ENCODE results near the gene NF2. TPM values are rescaled to one million over a fixed set of nuclear protein-coding genes. Genes with fewer than 3 reads are reported as not detected.

NF2 gene
- total and polyA plus RNA-seq, 2 experiments from 2014 or later: 14.4 to 54.5 TPM

DNA sequence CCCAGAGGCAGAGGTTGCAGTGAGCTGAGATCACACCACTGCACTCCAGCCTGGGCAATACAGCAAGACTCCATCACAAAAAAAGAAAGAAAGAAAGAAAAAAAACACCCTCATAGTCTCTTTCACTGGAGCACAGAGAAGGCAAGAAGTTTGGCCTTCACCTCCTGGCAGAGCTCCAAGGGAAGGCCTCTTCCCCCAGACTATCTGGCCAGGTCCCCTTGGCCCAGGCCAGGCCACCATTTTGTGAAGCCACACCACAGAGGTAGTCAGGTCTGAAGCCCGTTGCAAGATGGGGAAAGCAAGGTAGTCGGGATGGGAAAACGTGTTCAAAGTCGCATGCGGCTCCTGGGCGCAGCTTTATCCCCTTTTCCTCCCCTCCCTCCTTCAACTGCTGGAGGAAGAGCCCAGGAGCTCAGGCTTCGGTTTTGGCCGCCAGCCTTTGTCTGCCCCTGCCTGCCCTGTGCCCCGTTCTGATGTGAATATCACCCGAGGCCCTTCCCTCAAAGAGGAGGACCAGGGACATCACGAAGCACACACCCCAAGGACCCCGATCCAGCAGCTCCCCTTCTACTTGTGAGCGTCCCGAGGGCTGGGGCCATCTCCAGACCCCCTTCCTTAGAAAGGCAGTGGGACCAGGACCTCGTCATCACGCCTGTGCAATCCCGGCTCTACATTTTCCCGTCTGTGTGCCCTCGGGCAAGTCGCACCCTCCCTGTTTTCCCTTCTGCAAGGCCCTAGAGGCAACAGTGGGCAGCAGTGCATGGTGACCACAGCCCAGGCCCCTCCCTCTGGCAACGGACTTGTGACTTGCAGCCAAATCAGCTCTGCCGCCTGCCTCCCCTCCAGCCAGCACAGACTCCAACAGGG is 134.1 kb downstream of the NF2 start:
- DNase-seq (ENCODE audit: low spot score): no peak
- Histone ChIP-seq H3K4me2 (no peak overlapping the region), H3K27me3 (ENCODE audit: insufficient read depth) (no peaks in the 10 kb centered on the region)

DNA sequence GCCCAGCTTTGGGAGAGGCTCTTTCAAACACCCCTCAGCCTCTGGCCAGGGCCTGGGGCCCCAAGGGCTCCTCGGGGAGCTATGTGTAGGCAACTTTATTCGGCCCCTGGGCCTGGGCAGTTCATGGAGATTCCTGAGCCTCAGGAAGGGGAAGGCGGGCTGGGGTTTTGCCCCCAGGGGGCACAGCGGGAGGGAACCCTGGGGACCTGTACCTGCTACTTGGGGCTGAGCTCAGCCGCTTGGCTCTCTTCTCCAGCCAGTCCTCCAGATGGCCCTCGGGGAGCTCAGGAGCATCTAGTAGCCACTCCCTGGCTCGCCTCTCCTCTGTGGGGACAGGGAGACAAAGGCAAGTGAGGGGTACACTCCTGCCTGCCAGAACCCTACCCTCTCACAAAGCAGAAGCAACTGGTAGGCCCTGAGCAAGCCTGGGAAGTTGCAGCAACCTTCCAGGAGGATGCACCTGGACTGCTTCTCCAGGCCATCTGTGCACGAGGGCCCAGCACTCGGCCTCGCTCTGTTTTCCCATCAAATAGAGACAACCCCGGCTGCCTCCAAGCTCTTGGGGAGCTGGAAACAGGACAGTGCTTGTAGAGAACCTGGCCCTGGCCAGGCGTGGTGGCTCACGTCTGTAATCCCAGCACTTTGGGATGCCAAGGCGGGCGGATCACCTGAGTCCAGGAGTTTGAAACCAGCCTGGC is 134.8 kb downstream of the NF2 start:
- Mint-ChIP-seq H3K9me3 (0 out of 3 replicates have a peak, but pooled peaks cover 2% of the 10 kb centered on the region), H3K36me3 (ENCODE audit: low read depth) (peaks cover 3% of the 10 kb centered on the region; the same call in 1 of the 3 replicates), H3K27me3 (ENCODE audit: insufficient read depth, low read depth, poor library complexity) (peaks cover 7% of the 10 kb centered on the region), H3K4me3 (no peak overlapping the region), H3K4me1 (peaks cover 23% of the 10 kb centered on the region), H3K27ac (no peak overlapping the region)
- no peaks in the 10 kb centered on the region for H3F3A ChIP-seq (replicated peaks; ENCODE audit: low read depth)
- peaks cover 14% of the 10 kb centered on the region for H3K4me1 ChIP-seq (ENCODE audit: insufficient read depth)
- TF ChIP-seq CTCF (conservative IDR thresholded peaks at IDR 0.05; ENCODE audit: low read depth in 2 of 2): no peak
- no peak for TF ChIP-seq CREB1 (CRISPR knock-in tag; IDR thresholded peaks at IDR 0.05; ENCODE audit: low read depth)
- no peak for TF ChIP-seq JUNB (IDR thresholded peaks at IDR 0.05; ENCODE audit: unreplicated experiment)
- TF ChIP-seq POLR2AphosphoS5 (IDR thresholded peaks at IDR 0.05; ENCODE audit: low read depth): no peak
- TF ChIP-seq ZNF331 (CRISPR knock-in tag; IDR thresholded peaks at IDR 0.05; ENCODE audit: low read depth): no peak
- TF ChIP-seq, protein P1, sequence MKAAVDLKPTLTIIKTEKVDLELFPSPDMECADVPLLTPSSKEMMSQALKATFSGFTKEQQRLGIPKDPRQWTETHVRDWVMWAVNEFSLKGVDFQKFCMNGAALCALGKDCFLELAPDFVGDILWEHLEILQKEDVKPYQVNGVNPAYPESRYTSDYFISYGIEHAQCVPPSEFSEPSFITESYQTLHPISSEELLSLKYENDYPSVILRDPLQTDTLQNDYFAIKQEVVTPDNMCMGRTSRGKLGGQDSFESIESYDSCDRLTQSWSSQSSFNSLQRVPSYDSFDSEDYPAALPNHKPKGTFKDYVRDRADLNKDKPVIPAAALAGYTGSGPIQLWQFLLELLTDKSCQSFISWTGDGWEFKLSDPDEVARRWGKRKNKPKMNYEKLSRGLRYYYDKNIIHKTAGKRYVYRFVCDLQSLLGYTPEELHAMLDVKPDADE (IDR thresholded peaks at IDR 0.05): no peak
- TF ChIP-seq ZNF114 (CRISPR knock-in tag; IDR thresholded peaks at IDR 0.05): no peak
- no peak for TF ChIP-seq STAT1 (IDR thresholded peaks at IDR 0.05; ENCODE audit: unreplicated experiment)
- no peak for TF ChIP-seq EZH2phosphoT487 (IDR thresholded peaks at IDR 0.05; ENCODE audit: unreplicated experiment)
- no peaks in the 10 kb centered on the region for H3K9me2 ChIP-seq (ENCODE audit: insufficient read depth)
- H4K20me1 ChIP-seq (replicated peaks; ENCODE audit: insufficient read depth): no peaks in the 10 kb centered on the region
- H3K27me3 ChIP-seq (ENCODE audit: insufficient read depth): no peaks in the 10 kb centered on the region
- H3K4me2 ChIP-seq: no peak overlapping the region
- no peak for ATAC-seq
- H3K36me3 ChIP-seq (ENCODE audit: insufficient read depth): no peaks in the 10 kb centered on the region
- H2AFZ ChIP-seq: no peak overlapping the region
- no peak overlapping the region for H3K4me3 ChIP-seq
- DNase-seq (ENCODE audit: low spot score): no peak
- no peaks in the 10 kb centered on the region for H3K79me2 ChIP-seq (replicated peaks; ENCODE audit: insufficient read depth)
- H3K27ac ChIP-seq (ENCODE audit: low read depth): no peak overlapping the region

More for the DNA sequence above, 134.1 kb downstream of the NF2 start:
- Mint-ChIP-seq H3K27ac (no peak overlapping the region), H3K36me3 (ENCODE audit: low read depth) (peaks cover 3% of the 10 kb centered on the region; the same call in 1 of the 3 replicates), H3K27me3 (ENCODE audit: insufficient read depth, low read depth, poor library complexity) (peaks cover 7% of the 10 kb centered on the region), H3K9me3 (0 out of 3 replicates have a peak, but pooled peaks cover 2% of the 10 kb centered on the region), H3K4me3 (no peak overlapping the region), H3K4me1 (peaks cover 22% of the 10 kb centered on the region)
- Histone ChIP-seq H2AFZ (no peak overlapping the region), H3K36me3 (ENCODE audit: insufficient read depth) (no peaks in the 10 kb centered on the region), H3K9me2 (ENCODE audit: insufficient read depth) (no peaks in the 10 kb centered on the region), H3F3A (replicated peaks; ENCODE audit: low read depth) (no peaks in the 10 kb centered on the region), H3K4me1 (ENCODE audit: insufficient read depth) (peaks cover 14% of the 10 kb centered on the region), H4K20me1 (replicated peaks; ENCODE audit: insufficient read depth) (no peaks in the 10 kb centered on the region), H3K79me2 (replicated peaks; ENCODE audit: insufficient read depth) (no peaks in the 10 kb centered on the region), H3K4me3 (no peak overlapping the region), H3K27ac (ENCODE audit: low read depth) (no peak overlapping the region)
- TF ChIP-seq, protein P1 (IDR thresholded peaks at IDR 0.05): no peak
- no peak for TF ChIP-seq EZH2phosphoT487 (IDR thresholded peaks at IDR 0.05; ENCODE audit: unreplicated experiment)
- ATAC-seq: peak; percentile 13
